RPMI7951 (cell line): ENCODE measurements around the gene C4A. TPM values are rescaled to one million over a fixed set of nuclear protein-coding genes. Genes with fewer than 3 reads are reported as not detected.
"Not testable (repeated sequence)": the region's sequence is repeated elsewhere in the genome, so short reads cannot be mapped to it uniquely, and the experiment has no call there.

Experiments
- DNase-seq: peaks from one replicate; pipeline ENCODE4 v3.0.0-alpha.2; 2012; ENCODE audit warnings: low read depth
- total RNA-seq: library from RNA; depleted of rRNA; stranded (reverse); fragments of >200 nt; shearing (Covaris generic); gene quantifications from 2 replicates; pipeline ENCODE4 v1.2.3, GENCODE V29; 2014

The C4A gene
- total RNA-seq, 1 experiment from 2014 or later: 0.96 TPM

GRCh38 chr6:32028631-32029030, 46.8 kb downstream of the C4A start:
- DNase-seq: not testable (repeated sequence)

GRCh38 chr6:32029553-32029952, 47.7 kb downstream of the C4A start:
- not testable (repeated sequence) for DNase-seq

- DNase-seq: not testable (repeated sequence)
Measured at GRCh38 chr6:32035283-32036013, 53.6 kb downstream of the C4A start.

GRCh38 chr6:32037136-32037535, 55.3 kb downstream of the C4A start:
- not testable (repeated sequence) for DNase-seq

- DNase-seq: not testable (repeated sequence)
Measured at GRCh38 chr6:32037598-32038524, 56.0 kb downstream of the C4A start, which contains the start of gene CYP21A2. Gene CYP21A2 (plus strand): TSS chr6:32038415. CDS start chr6:32038423, 8 bp downstream.

- not testable (repeated sequence) for DNase-seq
Measured at GRCh38 chr6:32038878-32039277, 57.0 kb downstream of the C4A start.

GRCh38 chr6:32039321-32040274, 57.7 kb downstream of the C4A start:
- DNase-seq: not testable (repeated sequence)

- not testable (repeated sequence) for DNase-seq
Measured at GRCh38 chr6:32040299-32041049, 58.6 kb downstream of the C4A start.

GRCh38 chr6:32041050-32041321, 59.1 kb downstream of the C4A start:
- DNase-seq: not testable (repeated sequence)

- not testable (repeated sequence) for DNase-seq
Measured at GRCh38 chr6:32041385-32041784, 59.5 kb downstream of the C4A start.

GRCh38 chr6:32042276-32042675, 60.4 kb downstream of the C4A start:
- DNase-seq: not testable (repeated sequence)

GRCh38 chr6:32043589-32044380, 61.9 kb downstream of the C4A start:
- not testable (repeated sequence) for DNase-seq

- not testable (repeated sequence) for DNase-seq
Measured at GRCh38 chr6:32044916-32045315, 63.1 kb downstream of the C4A start.

- DNase-seq: no peak
Measured at GRCh38 chr6:32045811-32046449, 64.1 kb downstream of the C4A start.

GRCh38 chr6:32046450-32047083, 64.7 kb downstream of the C4A start:
- DNase-seq: peak; percentile 41

GRCh38 chr6:32047084-32047478, 65.2 kb downstream of the C4A start:
- peak; percentile 49 for DNase-seq

GRCh38 chr6:32047539-32047854, 65.6 kb downstream of the C4A start:
- no peak for DNase-seq

- DNase-seq: peak; percentile 53
Measured at GRCh38 chr6:32047855-32048766, 66.3 kb downstream of the C4A start.
